Measurements from ENCODE around the gene SPOP. TPM values are rescaled to one million over a fixed set of nuclear protein-coding genes. Genes with fewer than 3 reads are reported as not detected.

SPOP gene
- total and polyA plus RNA-seq, 2 of the 4 experiments (the other 2 are of a cell fraction): 24.9 to 47.5 TPM

DNA sequence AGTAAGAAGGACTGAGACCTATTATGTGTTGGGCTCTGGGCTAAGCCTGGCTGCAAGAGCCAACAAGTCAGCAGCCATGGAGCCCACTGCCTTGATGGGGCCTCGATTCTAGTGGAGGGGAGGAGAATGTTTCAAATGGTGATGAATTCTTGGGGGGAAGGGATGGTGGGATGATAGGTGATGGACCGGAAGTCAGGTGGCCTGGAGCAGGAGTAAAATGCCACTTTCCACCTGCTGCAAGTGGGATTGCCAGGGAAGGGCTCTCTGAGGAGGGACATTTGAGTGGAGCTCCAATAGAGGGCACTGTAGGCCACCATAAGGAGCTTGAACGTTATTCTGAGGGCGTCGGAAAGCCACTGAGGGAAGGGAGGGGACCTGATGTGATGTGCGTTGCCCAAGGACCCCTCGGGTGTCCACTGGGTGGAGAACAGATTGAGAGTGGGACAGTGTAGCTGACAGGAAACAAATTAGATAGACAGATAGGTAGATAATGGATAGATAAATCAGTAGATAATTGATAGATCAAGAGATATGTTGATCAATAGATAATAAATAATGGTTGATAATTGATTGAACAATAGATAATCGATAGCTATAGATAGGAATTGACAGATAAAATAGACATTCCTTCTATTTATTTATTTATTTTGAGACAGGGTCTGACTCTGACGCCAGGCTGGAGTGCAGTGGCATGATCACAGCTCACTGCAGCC, 120.4 kb downstream of the SPOP start:
- POLR2A ChIA-PET (ENCODE audit: unreplicated experiment): no interaction called here

More for the DNA sequence above, 120.4 kb downstream of the SPOP start:
- Histone ChIP-seq H2BK15ac (ENCODE audit: low read depth, low read length) (no peak overlapping the region), H4K20me1 (ENCODE audit: insufficient read depth, low read length) (no peaks in the 10 kb centered on the region), H2BK20ac (ENCODE audit: low read depth, low read length) (no peak overlapping the region), H4K91ac (ENCODE audit: insufficient read depth, low read depth, low read length) (no peak overlapping the region), H2BK120ac (ENCODE audit: low read depth, low read length) (no peak overlapping the region), H3K9ac (ENCODE audit: low read depth, low read length) (no peak overlapping the region), H3K36me3 (ENCODE audit: control insufficient read depth, insufficient read depth, low read length) (no peaks in the 10 kb centered on the region), H3K27me3 (ENCODE audit: control insufficient read depth, insufficient read depth, low read length) (peaks cover 28% of the 10 kb centered on the region), H4K8ac (ENCODE audit: low read depth in 2 of 2, low read length in 2 of 2) (no peak overlapping the region), H3K14ac (replicated peaks; ENCODE audit: low read depth, low read length) (no peak overlapping the region), H3K4me1 (ENCODE audit: control insufficient read depth, insufficient read depth, low read length) (peaks cover 2% of the 10 kb centered on the region; the same call in 1 of the 2 replicates), H2AK5ac (ENCODE audit: low read depth, low read length) (no peak overlapping the region), H3K79me1 (ENCODE audit: low read depth in 1 of 2, low read length in 2 of 2) (no peaks in the 10 kb centered on the region), H3K4me2 (ENCODE audit: low read depth, low read length) (no peak overlapping the region), H2BK5ac (ENCODE audit: low read depth, low read length, poor library complexity, severe bottlenecking) (no peak overlapping the region), H3K9me3 (ENCODE audit: control insufficient read depth, insufficient read depth, low read length) (no peaks in the 10 kb centered on the region), H4K5ac (ENCODE audit: low read depth, low read length) (no peak overlapping the region), H3K27ac (ENCODE audit: insufficient read depth, low read length) (no peak overlapping the region), H3K23ac (ENCODE audit: low read depth, low read length) (no peak overlapping the region), H3K4me3 (ENCODE audit: insufficient read depth, low read depth, low read length) (no peak overlapping the region), H3K18ac (ENCODE audit: low read depth, low read length) (no peak overlapping the region), H3K4ac (ENCODE audit: low read depth, low read length) (no peak overlapping the region), H2AFZ (replicated peaks; ENCODE audit: low read length, poor library complexity) (peak overlapping the region; percentile 3), H3K56ac (ENCODE audit: extremely low read depth, insufficient read depth, low read length) (no peak overlapping the region), H3K9me1 (ENCODE audit: insufficient read depth, low read length) (no peaks in the 10 kb centered on the region), H2AK9ac (replicated peaks; ENCODE audit: low read depth, low read length, poor library complexity) (no peak overlapping the region)
- CTCF ChIA-PET: interaction anchor here (0.6 to 1.3 kb wide), 11 partner anchors 10 to 1385 kb away, joined by 3 to 11 read pairs (median 3); partner anchors contain the start of gene SLC35B1
- intact Hi-C loops (cut with micrococcal nuclease): loop anchor here (1.0 to 2.0 kb wide), 2 partner anchors 143 to 242 kb away; partner anchors contain the start of gene PHB1
- ATAC-seq (ENCODE audit: low read depth) (peak; percentile 52), DNase-seq (peak; percentile 46)
- TF ChIP-seq RAD21 (IDR thresholded peaks at IDR 0.05; ENCODE audit: low read length): peak; percentile 57
- no peak for TF ChIP-seq POLR2A (IDR thresholded peaks at IDR 0.05; ENCODE audit: low read depth, low read length)
- no peak for TF ChIP-seq MAFK (IDR thresholded peaks at IDR 0.05; ENCODE audit: low read depth, low read length)
- TF ChIP-seq, protein P1, sequence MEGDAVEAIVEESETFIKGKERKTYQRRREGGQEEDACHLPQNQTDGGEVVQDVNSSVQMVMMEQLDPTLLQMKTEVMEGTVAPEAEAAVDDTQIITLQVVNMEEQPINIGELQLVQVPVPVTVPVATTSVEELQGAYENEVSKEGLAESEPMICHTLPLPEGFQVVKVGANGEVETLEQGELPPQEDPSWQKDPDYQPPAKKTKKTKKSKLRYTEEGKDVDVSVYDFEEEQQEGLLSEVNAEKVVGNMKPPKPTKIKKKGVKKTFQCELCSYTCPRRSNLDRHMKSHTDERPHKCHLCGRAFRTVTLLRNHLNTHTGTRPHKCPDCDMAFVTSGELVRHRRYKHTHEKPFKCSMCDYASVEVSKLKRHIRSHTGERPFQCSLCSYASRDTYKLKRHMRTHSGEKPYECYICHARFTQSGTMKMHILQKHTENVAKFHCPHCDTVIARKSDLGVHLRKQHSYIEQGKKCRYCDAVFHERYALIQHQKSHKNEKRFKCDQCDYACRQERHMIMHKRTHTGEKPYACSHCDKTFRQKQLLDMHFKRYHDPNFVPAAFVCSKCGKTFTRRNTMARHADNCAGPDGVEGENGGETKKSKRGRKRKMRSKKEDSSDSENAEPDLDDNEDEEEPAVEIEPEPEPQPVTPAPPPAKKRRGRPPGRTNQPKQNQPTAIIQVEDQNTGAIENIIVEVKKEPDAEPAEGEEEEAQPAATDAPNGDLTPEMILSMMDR (conservative IDR thresholded peaks at IDR 0.05; ENCODE audit: low read depth, low read length): peak; percentile 55
- no peak for TF ChIP-seq MXI1 (IDR thresholded peaks at IDR 0.05; ENCODE audit: borderline replicate concordance, low read depth, low read length)
- TF ChIP-seq NFE2L2 (IDR thresholded peaks at IDR 0.05; ENCODE audit: low read depth, low read length): no peak
- TF ChIP-seq CHD1 (IDR thresholded peaks at IDR 0.05; ENCODE audit: low read depth, low read length): no peak
- no peak for TF ChIP-seq RFX5 (IDR thresholded peaks at IDR 0.05; ENCODE audit: low read depth, low read length)
- TF ChIP-seq RCOR1 (IDR thresholded peaks at IDR 0.05; ENCODE audit: insufficient replicate concordance, low read length): no peak
- no peak for TF ChIP-seq MAZ (IDR thresholded peaks at IDR 0.05; ENCODE audit: borderline replicate concordance, low read depth, low read length)
- TF ChIP-seq FOS (IDR thresholded peaks at IDR 0.05; ENCODE audit: low read depth, low read length): no peak
- TF ChIP-seq ELK1 (IDR thresholded peaks at IDR 0.05; ENCODE audit: borderline replicate concordance, low read depth, low read length): no peak
- peak; percentile 28; the same call in 1 of the 2 replicates for TF ChIP-seq SMC3 (IDR thresholded peaks at IDR 0.05; ENCODE audit: low read depth, low read length)
- TF ChIP-seq USF2 (IDR thresholded peaks at IDR 0.05; ENCODE audit: low read depth, low read length): no peak
- BruUV-seq (replicated peaks): no TSS peak
- dilution Hi-C loops (cut with HindIII; ENCODE audit: low sequenced_read_pairs, unreplicated experiment): no loop called here
- 5% methylated on average over 5 of the region's 9 CpGs; no CpG with 5 or more reads in 1 of the 2 experiments for WGBS, 2 experiments (ENCODE audit: extremely low coverage in 2 of 2, insufficient read length in 1 of 2)
- in situ Hi-C loops (cut with MboI; ENCODE audit: low sequenced_read_pairs): no loop called here
